ENCODE results near the gene NISCH.
"Not testable (repeated sequence)": the region's sequence is repeated elsewhere in the genome, so short reads cannot be mapped to it uniquely, and the experiment has no call there.

Gene NISCH

GRCh38 chr3:52515192-52515591 lies 59.8 kb downstream of the NISCH start:
- no peak for DNase-seq

DNA sequence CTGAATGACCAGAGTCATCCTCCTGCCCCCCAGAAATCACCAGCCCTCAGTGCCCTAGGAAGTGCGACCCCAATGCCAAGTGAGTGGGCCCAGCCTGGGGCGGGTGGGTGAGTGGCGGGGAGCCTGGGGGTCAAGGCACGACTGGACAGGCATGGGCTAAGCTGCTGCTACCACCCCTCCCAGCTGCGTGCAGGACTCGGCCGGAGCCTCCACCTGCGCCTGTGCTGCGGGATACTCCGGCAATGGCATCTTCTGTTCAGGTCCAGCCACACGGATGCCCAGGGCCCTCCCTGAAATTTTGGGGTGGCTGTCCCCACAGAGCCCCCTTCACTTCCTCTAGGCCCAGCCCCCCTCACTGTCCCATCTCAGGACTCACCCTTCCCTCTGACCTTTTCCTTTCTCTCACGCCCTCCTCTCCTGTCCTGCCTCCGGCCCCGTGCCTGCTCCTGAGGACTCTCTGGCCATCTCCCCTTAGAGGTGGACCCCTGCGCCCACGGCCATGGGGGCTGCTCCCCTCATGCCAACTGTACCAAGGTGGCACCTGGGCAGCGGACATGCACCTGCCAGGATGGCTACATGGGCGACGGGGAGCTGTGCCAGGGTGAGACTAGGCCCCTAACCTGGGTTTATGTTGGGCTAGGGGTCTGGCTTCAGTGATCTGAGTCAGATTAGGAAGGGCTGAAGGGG lies 61.2 kb downstream of the NISCH start:
- DNase-seq: no peak

DNA sequence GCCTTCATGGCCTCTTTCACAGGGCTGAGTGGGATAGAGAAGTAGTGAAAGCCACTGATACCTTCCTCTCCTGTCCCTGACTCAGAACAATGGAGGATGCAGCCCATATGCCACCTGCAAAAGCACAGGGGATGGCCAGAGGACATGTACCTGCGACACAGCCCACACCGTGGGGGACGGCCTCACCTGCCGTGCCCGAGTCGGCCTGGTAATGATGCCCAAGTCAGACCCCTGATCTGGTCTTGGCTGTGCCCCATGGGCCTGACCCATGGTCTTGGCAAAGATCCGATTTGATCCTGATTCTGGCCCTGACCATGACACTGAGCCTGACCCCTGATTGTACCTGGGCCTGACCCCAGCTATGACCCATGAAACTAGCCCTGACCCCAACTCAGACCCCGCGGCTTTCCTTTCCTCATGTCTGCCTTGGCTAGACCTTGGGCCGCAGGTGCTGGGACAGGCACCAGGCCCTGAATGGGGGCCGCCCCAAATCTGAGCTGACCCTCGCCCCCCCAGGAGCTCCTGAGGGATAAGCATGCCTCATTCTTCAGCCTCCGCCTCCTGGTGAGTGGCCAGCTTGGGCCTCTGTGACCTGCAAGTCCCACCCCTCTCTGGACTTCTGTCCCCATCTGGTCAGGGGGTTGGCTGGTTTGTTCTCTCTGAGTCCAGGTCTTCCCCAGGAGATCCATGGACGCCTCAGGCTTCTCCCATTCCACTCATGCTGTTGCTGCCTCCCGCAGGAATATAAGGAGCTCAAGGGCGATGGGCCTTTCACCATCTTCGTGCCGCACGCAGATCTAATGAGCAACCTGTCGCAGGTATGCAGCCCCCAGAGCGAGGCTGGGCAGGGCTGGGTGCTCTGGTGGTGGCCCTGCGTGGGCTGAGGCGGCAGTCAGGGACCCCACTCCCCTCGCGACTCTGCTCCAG lies 62.7 kb downstream of the NISCH start:
- no peak for DNase-seq

DNA sequence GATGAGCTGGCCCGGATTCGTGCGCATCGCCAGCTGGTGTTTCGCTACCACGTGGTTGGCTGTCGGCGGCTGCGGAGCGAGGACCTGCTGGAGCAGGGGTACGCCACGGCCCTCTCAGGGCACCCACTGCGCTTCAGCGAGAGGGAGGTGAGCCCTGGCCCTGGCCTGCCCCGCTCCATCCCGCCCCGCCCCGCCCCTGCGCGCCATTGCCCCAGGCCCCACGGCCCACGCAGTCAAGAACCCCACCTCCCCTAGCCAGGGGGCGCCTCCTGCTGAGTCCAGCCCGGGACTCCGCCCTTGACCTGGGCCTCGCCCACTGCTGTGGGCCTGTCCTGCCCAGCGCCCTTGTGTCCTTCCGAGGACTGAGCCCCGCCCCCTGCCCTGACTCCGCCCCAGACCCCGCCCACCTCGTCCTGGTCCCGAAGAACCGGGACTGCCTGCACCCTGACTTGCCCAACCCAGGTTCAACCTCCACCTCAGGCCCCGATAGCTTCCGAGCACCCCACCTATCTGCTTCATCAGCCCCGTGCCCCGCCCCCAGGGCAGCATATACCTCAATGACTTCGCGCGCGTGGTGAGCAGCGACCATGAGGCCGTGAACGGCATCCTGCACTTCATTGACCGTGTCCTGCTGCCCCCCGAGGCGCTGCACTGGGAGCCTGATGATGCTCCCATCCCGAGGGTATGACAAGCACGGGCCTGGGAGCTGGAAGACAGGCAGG lies 63.5 kb downstream of the NISCH start:
- no peak for DNase-seq

GRCh38 chr3:52519445-52520140 lies 64.2 kb downstream of the NISCH start:
- DNase-seq: no peak

- DNase-seq: no peak
These were observed 64.8 kb downstream of the NISCH start for GRCh38 chr3:52520141-52520667.

- DNase-seq: no peak
These were observed 65.5 kb downstream of the NISCH start for GRCh38 chr3:52520716-52521487.

GRCh38 chr3:52521488-52521824 lies 66.1 kb downstream of the NISCH start:
- no peak for DNase-seq

- DNase-seq: no peak
These were observed 66.7 kb downstream of the NISCH start for GRCh38 chr3:52521881-52522650.

- DNase-seq: no peak
These were observed 67.3 kb downstream of the NISCH start for GRCh38 chr3:52522651-52523251.

GRCh38 chr3:52523386-52524257 lies 68.2 kb downstream of the NISCH start:
- no peak for DNase-seq

GRCh38 chr3:52524258-52524751 lies 68.9 kb downstream of the NISCH start:
- DNase-seq: no peak

DNA sequence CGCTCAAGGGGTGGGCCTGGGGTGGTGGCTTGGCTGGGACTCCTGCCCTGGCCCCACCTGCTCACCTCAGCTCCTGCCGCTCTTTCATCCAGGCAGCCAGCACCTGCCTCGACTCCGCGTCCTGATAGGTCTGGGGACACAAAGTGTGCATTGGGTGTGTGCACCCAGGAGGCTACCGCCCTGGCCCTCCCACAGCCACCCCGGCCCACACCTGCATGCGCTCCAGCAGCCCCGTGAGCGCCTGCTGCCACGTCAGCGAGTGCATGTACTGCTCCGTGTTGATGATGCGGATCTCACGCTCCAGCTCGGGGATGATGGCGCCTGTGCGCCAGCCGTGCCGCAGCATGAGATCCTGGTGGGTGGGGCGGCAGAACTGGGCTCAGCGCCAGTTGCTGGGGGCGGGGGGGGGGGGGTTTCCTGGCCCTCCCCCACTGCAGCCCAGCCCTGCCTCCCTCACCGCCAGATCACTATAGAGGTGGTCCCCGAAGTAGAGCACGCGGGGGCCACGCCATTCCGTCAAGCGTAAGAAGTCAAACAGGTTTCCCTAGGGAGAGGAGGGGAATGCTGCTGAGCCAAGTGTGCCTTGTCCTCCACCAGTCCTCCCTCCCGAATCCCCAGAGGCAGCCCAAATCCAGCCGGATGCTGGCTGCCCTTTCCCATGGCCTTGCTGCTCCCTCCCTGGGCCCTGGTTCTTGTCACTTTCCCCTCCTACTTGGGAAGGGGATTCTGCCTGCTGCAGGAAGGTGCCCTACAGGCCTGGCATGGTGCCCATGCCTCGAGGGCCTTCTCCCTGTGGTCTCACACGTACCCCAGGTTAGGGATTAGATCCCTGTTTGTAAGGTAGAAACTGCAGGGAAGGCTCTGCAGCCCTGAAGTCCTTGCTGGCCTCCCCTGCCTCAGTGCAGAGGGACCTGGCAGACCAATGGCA lies 69.6 kb downstream of the NISCH start:
- DNase-seq: no peak

DNA sequence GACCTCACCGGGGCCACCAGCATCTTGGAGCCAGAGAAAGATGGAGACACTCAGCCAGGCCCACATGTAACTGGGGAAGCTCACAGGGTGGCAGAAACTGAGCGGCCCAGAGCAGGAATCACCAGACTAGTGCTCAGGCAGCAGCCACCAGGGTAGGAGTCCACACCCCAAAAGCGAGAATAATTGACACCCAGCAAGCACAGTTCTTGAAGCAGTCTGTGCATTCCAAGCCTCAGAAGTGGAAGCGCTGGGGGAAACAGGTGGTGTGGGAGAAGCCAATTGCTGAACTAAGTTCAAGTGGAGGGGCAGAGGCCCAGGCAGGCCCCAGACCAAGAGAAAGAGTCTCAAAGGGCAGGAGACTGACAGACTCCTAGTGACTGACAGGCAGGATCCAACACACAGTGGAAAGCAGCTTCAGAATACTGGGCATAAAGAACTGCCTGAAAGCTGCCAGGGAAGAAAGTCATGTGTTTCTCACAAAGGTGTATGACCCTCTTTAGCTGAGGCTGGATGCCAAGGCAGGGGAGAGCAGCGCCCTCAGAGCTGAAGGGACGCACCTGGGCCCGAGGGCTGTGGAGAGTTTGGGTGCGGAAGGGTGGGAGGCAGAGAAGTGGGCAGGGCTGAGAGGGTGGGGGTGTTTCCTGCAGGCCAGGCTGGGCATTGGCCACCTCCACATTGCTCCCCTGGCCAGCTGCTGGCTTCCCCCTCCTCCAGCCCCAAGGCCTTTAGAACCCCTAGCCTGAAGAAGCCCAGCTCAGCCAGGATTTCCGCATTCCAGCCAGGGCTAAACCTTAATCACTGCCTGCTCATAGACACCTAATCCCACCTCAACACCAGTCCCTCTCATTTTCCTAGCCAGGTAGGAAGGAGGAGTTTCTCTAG lies 70.5 kb downstream of the NISCH start:
- DNase-seq: no peak

DNA sequence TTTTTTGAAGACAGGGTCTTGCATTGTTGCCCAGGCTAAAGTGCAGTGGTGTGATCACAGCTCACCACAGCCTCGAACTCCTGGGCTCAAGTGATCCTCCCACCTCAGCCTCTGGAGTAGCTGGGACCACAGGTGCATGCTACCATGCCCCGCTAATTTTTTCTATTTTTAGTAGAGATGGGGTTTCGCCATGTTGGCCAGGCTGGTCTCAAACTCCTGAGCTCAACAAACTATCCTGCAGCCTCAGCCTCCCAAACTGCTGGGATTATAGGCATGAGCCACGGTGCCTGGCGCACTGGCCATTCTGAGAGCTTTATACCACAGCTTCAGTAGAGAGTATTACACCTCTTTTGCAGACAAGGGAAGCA lies 71.3 kb downstream of the NISCH start:
- DNase-seq: not testable (repeated sequence)

DNA sequence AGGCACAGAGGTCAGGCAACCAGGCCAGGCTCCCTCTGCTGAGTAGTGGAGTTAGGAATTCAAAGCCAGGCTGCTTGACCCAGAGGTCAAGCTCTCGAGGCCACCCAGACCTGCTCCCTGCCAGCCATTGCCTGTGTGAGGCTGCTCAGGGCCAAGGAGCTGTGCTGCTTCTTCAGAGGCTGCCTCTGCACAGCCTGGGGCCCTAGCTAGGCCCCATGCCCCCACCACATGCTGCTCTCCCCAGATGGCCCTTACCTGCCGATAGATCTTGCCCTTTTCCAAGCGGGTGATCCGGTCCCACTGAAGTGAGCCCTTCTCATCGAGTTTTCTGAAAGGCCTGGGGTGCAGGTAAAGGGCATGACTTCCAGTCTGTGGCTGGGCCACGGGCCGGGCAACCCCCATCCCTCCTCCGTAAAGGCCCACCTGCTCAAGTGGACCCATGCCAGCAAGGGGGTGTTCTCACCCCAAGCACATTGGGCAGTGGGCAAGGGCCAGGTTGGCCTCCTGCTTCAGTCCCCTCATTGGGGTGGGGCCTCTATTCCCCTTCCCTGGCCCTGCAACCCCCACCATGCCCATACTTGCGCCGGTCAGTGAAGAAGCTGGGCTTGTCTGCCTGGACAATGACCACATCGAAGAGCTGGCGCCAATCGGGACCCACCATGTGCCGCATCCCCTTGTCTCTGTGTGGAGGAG lies 71.8 kb downstream of the NISCH start:
- DNase-seq: no peak

Measured in stimulated activated CD4-positive, alpha-beta T cell treated with anti-CD3 and anti-CD28 coated beads, Interleukin-12 subunit alpha, Interleukin-12 subunit beta, amount 100 ng/mL, for 4 hours (primary cell).